Measurements from ENCODE around the gene PARVB. TPM values are rescaled to one million over a fixed set of nuclear protein-coding genes. Genes with fewer than 3 reads are reported as not detected.

Gene PARVB
- total and polyA plus RNA-seq, 2 donors (not counting 1 experiment from before 2014, with no cell fraction given), result 12.1 to 47.3 TPM

DNA sequence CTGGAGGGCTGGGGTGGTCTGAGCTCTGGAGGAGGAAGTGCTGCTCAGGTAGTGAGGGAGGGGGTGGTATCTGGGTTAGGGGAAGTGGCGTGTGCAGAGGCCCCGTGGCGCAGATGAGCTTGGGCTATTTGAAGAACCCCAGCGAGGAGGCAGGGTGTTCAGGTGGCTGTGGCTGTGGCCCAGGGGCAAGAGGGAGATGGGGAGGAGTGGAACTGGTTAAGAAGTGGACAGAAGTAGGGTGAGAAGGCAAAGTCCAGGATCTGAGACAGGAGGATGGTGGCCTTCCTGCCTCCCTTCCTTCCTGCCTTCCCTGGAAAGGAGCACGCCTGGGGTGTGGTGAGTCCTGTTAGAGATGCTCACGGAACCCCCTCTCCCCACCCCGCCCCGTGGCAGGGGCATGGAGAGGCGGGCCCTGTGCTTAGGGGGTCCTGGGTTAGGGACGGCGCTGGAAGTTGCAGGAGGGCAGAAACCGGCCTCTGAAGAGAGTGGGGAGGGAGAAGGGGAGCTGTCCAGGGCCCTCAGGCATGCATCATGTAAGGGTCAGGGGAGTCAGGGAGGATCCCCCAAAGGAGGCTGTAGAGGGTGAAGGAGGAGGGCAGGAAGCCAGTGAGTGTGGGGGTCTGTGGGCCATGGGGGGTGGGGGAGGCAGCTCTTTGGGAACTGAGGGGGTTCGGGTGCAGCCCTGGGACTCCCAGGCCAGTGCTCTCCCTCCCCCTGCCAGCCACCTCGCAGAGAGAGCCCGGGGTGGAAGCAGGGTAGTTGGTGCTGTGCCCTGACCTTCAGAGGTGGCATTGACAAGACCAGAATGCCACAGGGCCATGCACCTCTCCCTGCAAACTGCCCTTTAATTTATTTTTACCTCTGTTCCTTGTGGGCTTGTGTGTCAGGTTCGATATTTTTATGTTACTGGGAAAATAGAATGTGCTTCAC lies 92.9 kb downstream of the PARVB start:
- no peak for TF ChIP-seq EZH2 (IDR thresholded peaks at IDR 0.05; ENCODE audit: low read length, missing control alignments)
- TF ChIP-seq, protein P1, sequence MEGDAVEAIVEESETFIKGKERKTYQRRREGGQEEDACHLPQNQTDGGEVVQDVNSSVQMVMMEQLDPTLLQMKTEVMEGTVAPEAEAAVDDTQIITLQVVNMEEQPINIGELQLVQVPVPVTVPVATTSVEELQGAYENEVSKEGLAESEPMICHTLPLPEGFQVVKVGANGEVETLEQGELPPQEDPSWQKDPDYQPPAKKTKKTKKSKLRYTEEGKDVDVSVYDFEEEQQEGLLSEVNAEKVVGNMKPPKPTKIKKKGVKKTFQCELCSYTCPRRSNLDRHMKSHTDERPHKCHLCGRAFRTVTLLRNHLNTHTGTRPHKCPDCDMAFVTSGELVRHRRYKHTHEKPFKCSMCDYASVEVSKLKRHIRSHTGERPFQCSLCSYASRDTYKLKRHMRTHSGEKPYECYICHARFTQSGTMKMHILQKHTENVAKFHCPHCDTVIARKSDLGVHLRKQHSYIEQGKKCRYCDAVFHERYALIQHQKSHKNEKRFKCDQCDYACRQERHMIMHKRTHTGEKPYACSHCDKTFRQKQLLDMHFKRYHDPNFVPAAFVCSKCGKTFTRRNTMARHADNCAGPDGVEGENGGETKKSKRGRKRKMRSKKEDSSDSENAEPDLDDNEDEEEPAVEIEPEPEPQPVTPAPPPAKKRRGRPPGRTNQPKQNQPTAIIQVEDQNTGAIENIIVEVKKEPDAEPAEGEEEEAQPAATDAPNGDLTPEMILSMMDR (conservative IDR thresholded peaks at IDR 0.05 in 1 of 2, IDR thresholded peaks at IDR 0.05 in 1 of 2; ENCODE audit: low read depth in 1 of 2, low read length in 2 of 2), result no peak

DNA sequence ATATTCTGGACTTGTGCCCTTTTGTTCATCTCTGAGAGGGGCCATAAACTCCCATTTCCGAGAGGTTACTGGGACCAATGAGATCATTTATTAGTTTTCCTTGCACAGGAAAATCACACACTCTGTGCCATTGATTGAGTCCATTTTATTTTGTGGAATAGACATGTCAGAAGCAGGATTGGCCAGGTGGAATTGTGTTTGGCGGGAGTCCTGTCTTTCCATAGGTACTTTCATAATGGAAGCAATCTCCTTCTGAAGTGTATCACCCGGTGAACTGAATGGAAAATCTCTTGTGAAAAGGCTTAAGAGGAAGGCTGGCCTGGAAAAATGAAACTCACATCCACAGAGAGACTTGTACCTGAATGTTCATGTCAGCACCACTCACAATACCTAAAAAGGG lies 93.6 kb downstream of the PARVB start:
- H2AFZ ChIP-seq (ENCODE audit: low read length), result no peak overlapping the region
- no peak for TF ChIP-seq EZH2 (IDR thresholded peaks at IDR 0.05; ENCODE audit: low read length, missing control alignments)
- TF ChIP-seq, protein P1 (conservative IDR thresholded peaks at IDR 0.05 in 1 of 2, IDR thresholded peaks at IDR 0.05 in 1 of 2; ENCODE audit: low read depth in 1 of 2, low read length in 2 of 2), result no peak

More for the DNA sequence above, 92.9 kb downstream of the PARVB start:
- DNase-seq (ENCODE audit: low read depth in 2 of 2), result no peak
- Histone ChIP-seq H3K4me3 (replicated peaks in 1 of 4; ENCODE audit: control extremely low read depth in 1 of 4, insufficient read depth in 1 of 4, low read depth in 3 of 4, low read length in 4 of 4) (no peak overlapping the region), H3K36me3 (ENCODE audit: control insufficient read depth, insufficient read depth, low read length) (no peaks in the 10 kb centered on the region), H2AFZ (ENCODE audit: low read length) (no peak overlapping the region), H4K20me1 (ENCODE audit: control insufficient read depth, extremely low read depth, insufficient read depth, low read length) (no peaks in the 10 kb centered on the region), H3K79me2 (ENCODE audit: control insufficient read depth, insufficient read depth, low read length) (no peaks in the 10 kb centered on the region), H3K4me2 (ENCODE audit: extremely low read depth, insufficient read depth, low read length) (no peak overlapping the region), H3K27me3 (ENCODE audit: control insufficient read depth, insufficient read depth, low read length) (no peaks in the 10 kb centered on the region), H3K27ac (ENCODE audit: insufficient read depth, low read length) (no peak overlapping the region), H3K9me3 (ENCODE audit: control insufficient read depth, insufficient read depth, low read depth, low read length) (no peaks in the 10 kb centered on the region), H3K9ac (ENCODE audit: insufficient read depth, low read length) (no peak overlapping the region), H3K4me1 (ENCODE audit: control insufficient read depth, extremely low read depth, insufficient read depth, low read length) (no peaks in the 10 kb centered on the region)

DNA sequence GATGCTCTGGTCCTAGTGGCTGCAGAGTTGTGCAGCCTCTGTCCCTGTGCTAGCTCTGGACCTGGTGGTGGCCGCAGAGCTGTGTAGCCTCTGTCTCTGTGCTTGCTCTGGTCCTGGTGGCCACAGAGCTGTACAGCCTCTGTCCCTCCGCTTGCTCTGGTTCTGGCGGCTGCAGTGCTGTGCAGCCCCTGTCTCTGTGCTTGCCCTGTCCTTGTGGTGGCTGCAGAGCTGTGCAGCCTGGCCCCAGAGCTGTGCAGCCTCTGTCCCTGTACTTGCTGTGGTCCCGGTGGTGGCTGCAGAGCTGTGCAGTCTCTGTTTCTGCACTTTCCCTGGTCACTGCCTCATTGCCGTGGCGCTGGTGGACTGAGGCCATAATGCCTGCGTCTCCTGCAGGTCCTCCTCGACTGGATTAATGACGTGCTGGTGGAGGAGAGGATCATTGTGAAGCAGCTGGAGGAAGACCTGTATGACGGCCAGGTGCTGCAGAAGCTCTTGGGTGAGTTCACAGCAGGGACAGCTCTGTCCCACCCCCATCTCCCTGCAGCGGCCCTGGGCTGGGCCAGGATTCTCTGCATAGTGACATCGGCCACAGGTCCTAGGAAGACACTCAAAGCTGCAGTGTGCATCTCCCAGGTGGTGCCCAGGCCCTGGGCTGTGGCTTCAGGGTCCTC lies 94.7 kb downstream of the PARVB start:
- Histone ChIP-seq H3K79me2 (ENCODE audit: control insufficient read depth, insufficient read depth, low read length) (no peaks in the 10 kb centered on the region), H3K4me3 (replicated peaks in 1 of 4; ENCODE audit: control extremely low read depth in 1 of 4, insufficient read depth in 1 of 4, low read depth in 3 of 4, low read length in 4 of 4) (no peak overlapping the region), H3K4me1 (ENCODE audit: control insufficient read depth, extremely low read depth, insufficient read depth, low read length) (no peaks in the 10 kb centered on the region), H3K4me2 (ENCODE audit: extremely low read depth, insufficient read depth, low read length) (no peak overlapping the region), H3K27me3 (ENCODE audit: control insufficient read depth, insufficient read depth, low read length) (no peaks in the 10 kb centered on the region), H3K27ac (ENCODE audit: insufficient read depth, low read length) (no peak overlapping the region), H3K36me3 (ENCODE audit: control insufficient read depth, insufficient read depth, low read length) (no peaks in the 10 kb centered on the region), H2AFZ (ENCODE audit: low read length) (no peak overlapping the region), H3K9me3 (ENCODE audit: control insufficient read depth, insufficient read depth, low read depth, low read length) (no peaks in the 10 kb centered on the region), H4K20me1 (ENCODE audit: control insufficient read depth, extremely low read depth, insufficient read depth, low read length) (no peaks in the 10 kb centered on the region), H3K9ac (ENCODE audit: insufficient read depth, low read length) (no peak overlapping the region)
- TF ChIP-seq EZH2 (IDR thresholded peaks at IDR 0.05; ENCODE audit: low read length, missing control alignments), result no peak
- TF ChIP-seq, protein P1 (conservative IDR thresholded peaks at IDR 0.05 in 1 of 2, IDR thresholded peaks at IDR 0.05 in 1 of 2; ENCODE audit: low read depth in 1 of 2, low read length in 2 of 2), result no peak
- DNase-seq (ENCODE audit: low read depth in 2 of 2), result no peak

More for the DNA sequence above, 93.6 kb downstream of the PARVB start:
- H3K4me2 ChIP-seq (ENCODE audit: extremely low read depth, insufficient read depth, low read length), result no peak overlapping the region
- no peak overlapping the region for H3K4me3 ChIP-seq (replicated peaks in 1 of 4; ENCODE audit: control extremely low read depth in 1 of 4, insufficient read depth in 1 of 4, low read depth in 3 of 4, low read length in 4 of 4)
- no peaks in the 10 kb centered on the region for H3K9me3 ChIP-seq (ENCODE audit: control insufficient read depth, insufficient read depth, low read depth, low read length)
- H3K27ac ChIP-seq (ENCODE audit: insufficient read depth, low read length), result no peak overlapping the region
- H3K36me3 ChIP-seq (ENCODE audit: control insufficient read depth, insufficient read depth, low read length), result no peaks in the 10 kb centered on the region
- H4K20me1 ChIP-seq (ENCODE audit: control insufficient read depth, extremely low read depth, insufficient read depth, low read length), result no peaks in the 10 kb centered on the region
- no peak overlapping the region for H3K9ac ChIP-seq (ENCODE audit: insufficient read depth, low read length)
- no peaks in the 10 kb centered on the region for H3K27me3 ChIP-seq (ENCODE audit: control insufficient read depth, insufficient read depth, low read length)
- DNase-seq (ENCODE audit: low read depth in 2 of 2), result no peak
- H3K4me1 ChIP-seq (ENCODE audit: control insufficient read depth, extremely low read depth, insufficient read depth, low read length), result no peaks in the 10 kb centered on the region
- no peaks in the 10 kb centered on the region for H3K79me2 ChIP-seq (ENCODE audit: control insufficient read depth, insufficient read depth, low read length)
